ENCODE measurements around the gene DGKQ.

DGKQ gene

GRCh38 chr4:1004071-1004418 lies 30.7 kb upstream of the DGKQ start:
- no peaks in the 10 kb centered on the region for H3F3A ChIP-seq (ENCODE audit: insufficient read depth, low read length)
- no peak overlapping the region for H2AFZ ChIP-seq (ENCODE audit: low read length)
- H3K9me2 ChIP-seq (replicated peaks; ENCODE audit: insufficient read depth, low read length) = no peaks in the 10 kb centered on the region
- H4K20me1 ChIP-seq (ENCODE audit: insufficient read depth, low read length) = no peaks in the 10 kb centered on the region
- H3K27ac ChIP-seq (ENCODE audit: low read length) = no peak overlapping the region
- no peaks in the 10 kb centered on the region for H3K27me3 ChIP-seq (replicated peaks; ENCODE audit: insufficient read depth, low read length)
- H3K9ac ChIP-seq (ENCODE audit: low read length) = no peak overlapping the region
- TF ChIP-seq CTCF (IDR thresholded peaks at IDR 0.05; ENCODE audit: low read length) = no peak
- no peak for TF ChIP-seq EZH2phosphoT487 (IDR thresholded peaks at IDR 0.05; ENCODE audit: low read length)
- no peak for TF ChIP-seq EZH2 (optimal IDR thresholded peaks at IDR 0.05; ENCODE audit: low read depth, low read length)
- no peaks in the 10 kb centered on the region for H3K79me2 ChIP-seq (ENCODE audit: low read length)
- no peak overlapping the region for H3K4me2 ChIP-seq (ENCODE audit: low read depth, low read length)
- H3K4me1 ChIP-seq (ENCODE audit: low read length) = no peaks in the 10 kb centered on the region
- no peak for DNase-seq
- no peak overlapping the region for H3K4me3 ChIP-seq (ENCODE audit: low read length)
- H3K9me3 ChIP-seq (replicated peaks; ENCODE audit: insufficient read depth, low read length) = no peaks in the 10 kb centered on the region
- no peaks in the 10 kb centered on the region for H3K36me3 ChIP-seq (replicated peaks; ENCODE audit: insufficient read depth, low read length)

- Histone ChIP-seq H3K4me3 (ENCODE audit: low read length) (no peak overlapping the region), H3K9me3 (replicated peaks; ENCODE audit: insufficient read depth, low read length) (no peaks in the 10 kb centered on the region), H4K20me1 (ENCODE audit: insufficient read depth, low read length) (no peaks in the 10 kb centered on the region), H3F3A (ENCODE audit: insufficient read depth, low read length) (no peaks in the 10 kb centered on the region), H3K36me3 (replicated peaks; ENCODE audit: insufficient read depth, low read length) (no peaks in the 10 kb centered on the region), H3K27ac (ENCODE audit: low read length) (no peak overlapping the region), H3K4me2 (ENCODE audit: low read depth, low read length) (no peak overlapping the region), H3K27me3 (replicated peaks; ENCODE audit: insufficient read depth, low read length) (no peaks in the 10 kb centered on the region), H3K4me1 (ENCODE audit: low read length) (no peaks in the 10 kb centered on the region), H3K79me2 (ENCODE audit: low read length) (no peaks in the 10 kb centered on the region), H3K9me2 (replicated peaks; ENCODE audit: insufficient read depth, low read length) (no peaks in the 10 kb centered on the region), H2AFZ (ENCODE audit: low read length) (no peak overlapping the region), H3K9ac (ENCODE audit: low read length) (no peak overlapping the region)
- no peak for DNase-seq
- TF ChIP-seq CTCF (IDR thresholded peaks at IDR 0.05; ENCODE audit: low read length) (no peak), EZH2 (optimal IDR thresholded peaks at IDR 0.05; ENCODE audit: low read depth, low read length) (no peak)
Measured at GRCh38 chr4:1003271-1004070, 30.1 kb upstream of the DGKQ start.

- no peaks in the 10 kb centered on the region for H3K9me3 ChIP-seq (replicated peaks; ENCODE audit: insufficient read depth, low read length)
- no peaks in the 10 kb centered on the region for H3K9me2 ChIP-seq (replicated peaks; ENCODE audit: insufficient read depth, low read length)
- no peak for TF ChIP-seq CTCF (IDR thresholded peaks at IDR 0.05; ENCODE audit: low read length)
- TF ChIP-seq EZH2 (optimal IDR thresholded peaks at IDR 0.05; ENCODE audit: low read depth, low read length) = no peak
- TF ChIP-seq EZH2phosphoT487 (IDR thresholded peaks at IDR 0.05; ENCODE audit: low read length) = no peak
- no peaks in the 10 kb centered on the region for H3K79me2 ChIP-seq (ENCODE audit: low read length)
- no peak overlapping the region for H2AFZ ChIP-seq (ENCODE audit: low read length)
- no peak overlapping the region for H3K4me3 ChIP-seq (ENCODE audit: low read length)
- no peak overlapping the region for H3K4me2 ChIP-seq (ENCODE audit: low read depth, low read length)
- no peaks in the 10 kb centered on the region for H3K27me3 ChIP-seq (replicated peaks; ENCODE audit: insufficient read depth, low read length)
- no peak for DNase-seq
- H3K27ac ChIP-seq (ENCODE audit: low read length) = no peak overlapping the region
- no peaks in the 10 kb centered on the region for H4K20me1 ChIP-seq (ENCODE audit: insufficient read depth, low read length)
- no peak overlapping the region for H3K9ac ChIP-seq (ENCODE audit: low read length)
- H3K36me3 ChIP-seq (replicated peaks; ENCODE audit: insufficient read depth, low read length) = no peaks in the 10 kb centered on the region
- H3F3A ChIP-seq (ENCODE audit: insufficient read depth, low read length) = no peaks in the 10 kb centered on the region
- no peaks in the 10 kb centered on the region for H3K4me1 ChIP-seq (ENCODE audit: low read length)
Measured at GRCh38 chr4:1002631-1003251, 29.4 kb upstream of the DGKQ start.
